SIG-M5 treated with dmso at 0.1 percent for 504 hours (cell line): ENCODE results near the gene KIRREL3.

ENCODE experiments used
- DNase-seq: peaks from one replicate; lab custom pipeline; 2025; ENCODE audit not compliant: unreplicated experiment; lab: John Stamatoyannopoulos, UW

Gene KIRREL3

DNA sequence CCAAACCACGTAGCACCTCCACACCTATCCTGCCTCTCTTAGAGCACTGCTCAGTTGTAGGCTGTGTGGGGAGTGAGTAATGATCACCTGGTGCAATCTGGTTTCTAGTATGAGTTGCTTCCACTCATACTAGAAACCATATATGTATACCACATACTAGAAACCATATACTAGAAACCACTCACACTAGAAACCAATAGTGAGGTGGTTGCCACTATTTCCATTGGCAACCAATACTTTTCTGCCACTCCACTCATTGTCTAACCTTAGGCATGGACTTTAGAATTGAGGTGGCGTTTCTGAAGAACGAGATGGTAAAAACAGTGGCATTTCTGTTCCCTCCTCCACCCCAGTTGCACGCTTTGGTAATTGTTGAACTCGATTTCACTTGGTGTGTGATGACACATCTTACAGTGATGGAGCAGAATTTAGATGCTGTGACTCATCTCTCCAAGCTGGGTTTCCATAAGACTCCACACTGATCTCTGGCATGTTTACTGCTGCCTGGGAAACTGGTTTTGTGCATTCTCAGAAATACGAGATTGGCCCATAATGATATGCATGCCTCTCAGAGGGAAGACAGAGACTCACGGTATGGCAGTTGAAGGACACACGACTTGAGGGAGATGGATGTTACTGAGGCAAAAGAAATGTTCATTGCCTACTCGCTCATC is 82.9 kb downstream of the KIRREL3 start:
- DNase-seq = no peak

DNA sequence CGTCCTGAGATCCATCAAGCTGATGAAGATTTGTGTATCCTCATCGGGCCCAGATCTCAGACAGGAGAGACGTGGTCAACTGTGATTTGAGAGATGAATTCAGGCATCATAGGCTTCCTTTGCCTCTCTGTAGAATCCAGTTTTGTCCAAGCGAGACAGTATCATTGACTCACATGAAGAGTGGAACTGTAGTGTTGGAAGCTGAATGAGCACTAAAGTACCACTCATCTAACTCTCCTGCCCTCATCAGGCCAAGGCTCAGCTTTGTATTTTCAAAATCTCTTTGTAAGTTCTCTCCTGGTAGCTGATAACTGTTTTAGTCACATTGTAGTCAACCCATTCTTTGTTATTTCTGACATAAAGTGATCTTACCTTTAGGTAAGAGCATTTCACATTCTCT is 85.1 kb downstream of the KIRREL3 start:
- DNase-seq = no peak

DNA sequence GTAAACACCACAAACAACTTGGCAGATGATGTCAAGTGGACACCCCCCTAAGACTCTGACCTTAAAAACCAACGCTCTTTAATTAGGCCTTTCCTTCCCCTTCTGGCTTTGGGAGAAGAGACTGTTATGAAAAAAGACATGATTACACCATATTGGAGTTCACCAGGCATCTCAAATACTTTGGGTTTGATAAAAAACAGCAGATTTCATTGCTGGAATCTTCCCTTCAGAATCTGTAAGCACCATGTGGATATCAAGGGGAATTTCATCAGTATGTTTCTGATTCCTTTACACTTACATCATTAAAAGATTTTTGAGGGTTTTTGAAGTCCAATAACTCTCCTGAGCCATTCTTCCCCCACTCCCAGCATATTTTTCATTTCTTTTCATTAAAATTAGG is 85.6 kb downstream of the KIRREL3 start:
- no peak for DNase-seq

DNA sequence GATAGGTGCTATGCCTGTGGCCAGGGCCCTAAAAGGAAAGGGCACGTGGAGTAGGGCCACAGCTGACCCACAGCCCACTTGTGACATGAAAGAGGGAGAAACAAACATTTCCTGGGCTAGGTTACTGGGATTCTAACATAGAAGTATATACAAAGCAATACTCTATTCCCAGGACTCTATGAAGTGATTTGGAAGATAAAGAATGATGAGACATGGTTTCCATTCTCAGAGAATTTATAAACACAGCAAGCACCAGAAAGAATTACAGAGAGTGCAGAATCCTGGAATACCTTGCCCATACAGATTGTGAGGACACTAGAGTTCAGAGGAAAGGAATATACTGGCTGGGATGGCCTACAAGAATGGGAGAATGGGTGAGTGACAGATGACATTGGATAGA is 86.4 kb downstream of the KIRREL3 start:
- no peak for DNase-seq

DNA sequence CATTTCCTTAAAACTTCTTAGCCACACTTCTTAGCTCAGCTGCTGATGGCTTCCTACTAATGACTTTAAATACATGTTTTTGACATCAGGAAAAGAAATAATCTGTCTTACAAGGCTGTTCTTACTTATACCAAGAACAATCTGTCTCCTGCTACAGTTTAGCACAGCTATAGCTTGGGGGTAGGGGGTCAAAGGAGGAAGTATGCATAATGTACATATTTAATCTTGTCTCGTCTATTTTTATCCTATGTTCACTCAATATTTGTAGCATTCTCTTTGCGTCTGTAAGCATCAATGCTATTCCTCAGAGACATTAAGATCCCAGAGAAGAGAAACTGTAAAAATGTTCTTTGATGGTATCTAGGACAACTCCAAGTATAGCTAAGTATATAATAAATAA is 96.0 kb downstream of the KIRREL3 start:
- DNase-seq = no peak

DNA sequence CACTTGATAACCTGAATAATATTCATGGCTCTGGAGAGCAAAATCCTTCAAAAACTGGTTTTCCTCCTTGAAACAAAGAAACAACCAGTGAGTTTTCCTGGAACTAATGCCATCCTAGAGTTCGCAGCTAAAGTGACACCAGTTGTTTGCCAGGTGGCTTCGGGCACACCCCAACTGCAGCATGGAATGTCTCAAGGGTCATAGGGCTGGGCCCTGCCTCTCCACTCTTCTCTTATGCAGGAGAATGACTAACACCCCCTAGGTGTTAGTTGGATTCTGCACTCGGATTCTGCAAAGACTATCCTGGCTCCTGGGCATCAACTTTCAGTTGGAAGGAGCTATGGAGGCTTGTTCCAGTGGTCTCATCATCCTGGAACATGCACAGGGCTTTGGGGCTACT is 98.8 kb downstream of the KIRREL3 start:
- no peak for DNase-seq

DNA sequence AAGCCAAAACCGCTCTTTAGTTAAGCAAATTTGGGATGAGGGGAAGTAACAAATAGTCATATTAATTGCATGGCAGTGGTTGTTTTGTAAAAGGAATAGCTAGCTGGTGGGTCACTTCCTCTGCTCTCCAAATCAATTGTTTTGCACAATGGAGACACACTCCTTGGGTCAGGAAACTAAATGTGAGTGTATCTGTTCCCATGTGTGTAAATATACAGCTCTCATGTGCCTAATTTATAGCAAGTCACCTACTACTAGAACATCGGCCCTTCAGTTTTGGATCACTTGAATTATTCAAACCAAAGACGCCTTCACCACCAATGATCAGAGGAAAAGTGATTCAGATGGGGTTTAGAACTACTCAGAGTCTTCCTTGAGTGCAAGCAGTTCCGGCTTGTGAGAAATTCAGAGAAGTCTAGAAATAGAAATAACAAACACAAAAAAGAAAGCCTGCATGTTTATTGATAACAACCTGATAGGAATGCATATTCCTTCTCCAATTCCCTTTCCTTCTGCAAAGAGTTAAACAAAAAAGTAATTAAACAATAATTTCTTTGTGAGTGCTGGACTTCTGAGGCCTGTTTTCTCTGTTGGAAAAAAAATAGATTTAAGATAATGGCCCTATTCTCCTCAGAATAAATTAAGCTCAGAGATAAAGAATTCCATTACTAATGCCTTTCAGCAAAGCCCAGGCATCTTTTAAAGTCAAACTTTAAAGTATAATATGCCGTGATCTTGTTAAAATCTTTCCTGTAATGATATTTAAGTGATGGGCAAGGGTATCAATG is 100.4 kb downstream of the KIRREL3 start:
- DNase-seq = no peak

DNA sequence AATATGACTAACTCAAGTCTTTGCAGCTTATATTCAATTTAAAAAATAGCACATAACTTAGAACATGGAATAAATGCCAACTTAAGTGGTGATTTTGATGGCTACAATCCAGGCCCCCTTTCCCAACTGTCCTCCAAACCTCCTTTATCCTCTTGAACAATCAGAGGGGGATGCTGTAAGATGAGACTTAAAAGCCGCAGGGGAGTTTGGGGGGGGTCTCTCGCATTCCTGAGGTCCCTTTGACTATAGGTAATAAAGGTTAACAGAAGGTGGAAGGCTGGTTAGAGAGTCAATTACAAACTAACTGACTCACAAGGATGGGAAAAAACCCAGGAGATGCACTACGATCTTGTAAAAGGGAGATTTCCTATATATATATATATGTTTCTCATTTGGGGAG is 101.8 kb downstream of the KIRREL3 start:
- no peak for DNase-seq

DNA sequence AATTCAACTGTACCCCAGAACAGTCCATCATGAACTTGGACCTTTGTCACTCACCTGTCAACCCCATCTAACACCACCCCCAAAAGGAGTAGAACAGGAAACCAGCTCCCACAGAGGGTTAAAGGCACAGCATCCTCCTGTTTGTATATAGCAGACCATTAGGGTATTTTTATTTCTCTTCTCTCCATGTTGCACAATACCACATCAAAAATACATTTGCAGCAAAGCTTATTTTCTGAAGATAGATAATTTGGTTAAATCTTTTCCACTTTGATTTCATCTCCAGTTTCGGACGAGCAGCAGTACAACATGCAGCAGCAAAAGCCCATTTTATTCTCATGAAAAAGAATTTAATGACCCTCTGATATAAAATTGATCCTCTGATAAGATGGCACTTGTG is 103.1 kb downstream of the KIRREL3 start:
- DNase-seq = no peak

DNA sequence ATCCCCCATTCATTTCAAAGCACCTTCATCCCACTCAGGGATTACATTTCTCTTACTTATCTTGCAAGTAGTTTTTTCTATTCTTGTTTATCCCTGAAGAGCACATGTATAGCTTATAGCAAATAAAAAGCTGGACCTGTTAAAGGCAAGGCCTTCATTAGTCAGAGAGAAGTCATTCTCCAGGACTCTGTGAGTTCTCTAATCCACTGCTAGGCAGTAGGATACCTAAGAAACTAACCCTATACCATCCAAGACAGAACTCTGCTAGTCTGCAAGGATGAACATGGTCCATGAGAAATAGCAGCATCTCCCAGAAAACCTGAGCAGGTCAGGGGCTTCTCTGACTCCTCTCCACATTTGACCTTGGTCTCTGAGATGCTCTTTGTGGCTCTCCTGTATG is 104.5 kb downstream of the KIRREL3 start:
- DNase-seq = no peak

DNA sequence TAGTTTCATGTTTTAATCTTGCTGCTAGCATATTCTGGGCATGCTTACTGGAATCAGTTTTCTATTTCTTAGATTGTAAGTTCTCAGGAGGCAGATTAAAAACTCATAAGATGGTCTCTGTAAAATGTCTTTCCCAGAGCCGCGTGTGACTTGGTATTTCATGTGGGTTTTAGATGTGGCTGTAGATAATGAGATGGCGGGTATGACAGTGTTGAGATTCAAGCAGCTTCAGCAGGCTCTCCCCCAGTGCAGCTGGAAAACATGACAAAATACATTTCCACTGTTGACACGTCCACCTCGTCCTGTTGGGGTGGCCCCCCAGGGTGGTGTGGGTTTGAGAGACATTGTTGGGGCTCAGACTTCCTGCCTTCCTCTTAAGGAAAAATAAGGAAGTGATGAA is 106.8 kb downstream of the KIRREL3 start:
- no peak for DNase-seq

DNA sequence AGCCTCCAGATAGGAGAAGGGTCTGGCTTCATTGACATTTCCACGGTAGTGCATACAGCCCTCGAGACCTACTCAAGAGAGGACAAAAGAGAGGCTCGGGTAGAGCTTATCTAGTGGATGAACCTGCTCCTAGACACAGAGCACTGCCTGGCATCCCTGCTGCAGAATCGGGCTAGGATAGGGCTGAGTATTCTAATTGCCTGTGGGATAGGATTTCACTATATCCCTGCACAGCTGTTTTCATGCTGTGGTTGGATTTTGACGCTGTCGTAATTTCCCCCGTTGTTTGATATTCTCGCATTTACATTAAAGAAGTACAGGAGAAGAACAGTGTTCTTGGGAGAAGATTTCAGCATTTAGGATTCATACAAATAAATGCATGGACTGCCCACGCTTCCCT is 107.8 kb downstream of the KIRREL3 start:
- DNase-seq = no peak

DNA sequence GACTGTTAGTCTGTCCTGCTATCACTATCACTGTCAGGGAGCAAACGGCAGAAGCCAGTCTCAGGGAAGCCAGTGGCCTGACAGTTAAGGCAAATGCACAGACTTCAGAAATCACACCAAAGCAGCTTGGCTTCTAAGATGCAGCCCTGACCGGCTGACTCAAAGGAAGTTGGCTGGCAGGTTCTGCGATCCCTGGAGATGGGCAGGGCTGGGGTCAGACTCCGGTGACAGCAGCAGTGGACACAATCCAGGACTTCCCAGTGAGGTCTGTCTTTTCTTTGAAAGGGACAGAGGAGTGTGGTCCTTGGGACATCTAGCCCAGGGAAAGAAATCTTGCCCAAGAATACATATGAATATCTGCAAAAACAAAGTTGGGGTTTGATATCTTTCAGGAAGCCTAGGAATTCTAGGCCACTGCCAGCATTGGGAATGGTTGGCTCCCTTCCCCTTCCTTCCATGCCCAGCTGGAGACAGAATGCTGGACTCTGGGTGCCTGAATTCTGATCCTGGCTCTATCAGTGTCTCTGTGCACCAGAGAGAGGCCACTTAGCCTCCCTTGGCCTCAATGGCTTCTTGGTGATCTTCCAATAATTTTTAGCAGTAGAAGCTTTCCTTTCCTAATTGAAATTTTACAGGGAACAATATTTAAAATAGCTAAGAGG is 108.9 kb downstream of the KIRREL3 start:
- no peak for DNase-seq

DNA sequence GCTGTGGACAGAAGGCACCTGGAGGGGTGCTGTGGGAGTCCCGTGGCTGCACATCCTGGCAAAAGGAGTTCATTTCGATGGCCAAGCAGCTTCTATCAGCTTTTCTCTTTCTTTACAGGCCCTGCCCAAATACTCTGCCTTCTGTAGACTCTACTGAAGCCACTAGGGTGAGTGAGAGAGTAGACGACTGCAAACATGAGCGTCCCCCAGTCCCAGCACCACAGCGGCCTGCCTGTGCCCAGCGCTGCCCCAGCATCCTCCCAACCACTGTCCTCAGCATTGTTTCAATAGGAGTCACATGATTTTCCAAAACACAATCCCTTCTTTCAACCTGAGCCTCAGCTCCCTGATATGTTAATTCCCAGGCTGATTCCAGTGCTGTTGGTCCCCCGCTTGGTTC is 110.0 kb downstream of the KIRREL3 start:
- no peak for DNase-seq

DNA sequence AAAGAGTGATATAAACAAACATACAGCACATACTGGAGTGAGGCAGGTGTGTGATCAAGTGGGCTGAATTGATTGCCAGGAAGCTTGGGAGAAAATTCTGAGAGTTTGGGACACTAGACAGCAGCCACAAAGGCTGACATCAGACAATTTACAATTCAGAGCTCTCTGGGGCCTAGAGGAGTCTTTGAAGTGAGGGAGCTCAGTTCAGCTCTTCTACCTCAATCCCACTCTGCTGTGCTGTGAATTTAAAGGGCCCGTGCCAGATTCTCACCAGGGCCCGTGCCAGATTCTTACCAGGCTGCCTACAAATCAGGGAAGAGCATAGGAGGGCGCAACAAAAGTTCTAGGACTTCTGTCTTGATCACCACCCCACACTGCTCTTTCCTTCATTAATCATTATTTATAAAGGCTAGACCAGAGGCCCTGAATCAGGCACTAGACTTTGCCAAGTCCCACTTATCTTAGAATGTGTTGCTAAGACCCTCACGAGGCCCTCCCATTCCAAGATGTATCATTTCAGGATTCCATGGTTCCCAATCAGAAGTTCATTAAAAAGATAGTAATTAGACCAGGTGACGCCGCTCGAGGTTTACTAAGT is 112.4 kb downstream of the KIRREL3 start:
- DNase-seq = no peak

DNA sequence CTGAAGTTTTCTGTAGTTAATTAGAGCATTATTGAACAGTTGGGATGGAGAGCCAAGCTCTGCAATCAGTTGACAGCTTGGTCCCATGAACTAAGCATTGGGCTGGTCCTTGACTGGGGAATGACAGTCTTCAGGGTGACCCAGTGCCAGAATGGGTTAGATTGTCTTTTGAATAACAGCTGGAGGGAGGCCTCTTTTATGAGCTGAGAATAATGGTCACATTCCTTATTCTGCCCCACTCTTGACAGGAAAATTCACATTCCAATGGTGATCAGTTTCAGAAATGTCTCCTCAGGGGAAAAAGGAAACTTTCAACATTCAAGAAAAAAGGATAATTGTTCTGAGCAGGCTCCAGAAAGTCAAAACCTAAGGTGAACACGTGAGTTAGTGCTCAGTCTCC is 113.9 kb downstream of the KIRREL3 start:
- no peak for DNase-seq

DNA sequence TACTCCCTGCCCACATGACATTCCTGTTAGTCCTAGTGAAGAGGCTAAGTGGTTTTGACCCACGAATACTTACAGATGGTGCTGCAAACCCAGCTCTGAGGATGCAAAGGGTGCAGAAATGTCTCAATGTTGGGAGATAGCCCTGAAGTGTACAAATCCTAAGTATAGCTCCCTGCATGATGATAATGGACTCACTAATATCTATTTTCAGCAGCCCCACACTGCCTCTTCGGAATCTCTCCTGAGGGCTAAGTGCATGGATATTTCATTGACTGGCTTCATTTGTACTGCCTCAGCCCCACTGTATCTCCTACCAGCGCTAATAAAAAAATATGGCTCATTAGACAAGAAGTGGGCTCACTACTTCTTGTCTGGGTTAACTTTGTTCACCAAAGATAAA is 114.5 kb downstream of the KIRREL3 start:
- DNase-seq = no peak

DNA sequence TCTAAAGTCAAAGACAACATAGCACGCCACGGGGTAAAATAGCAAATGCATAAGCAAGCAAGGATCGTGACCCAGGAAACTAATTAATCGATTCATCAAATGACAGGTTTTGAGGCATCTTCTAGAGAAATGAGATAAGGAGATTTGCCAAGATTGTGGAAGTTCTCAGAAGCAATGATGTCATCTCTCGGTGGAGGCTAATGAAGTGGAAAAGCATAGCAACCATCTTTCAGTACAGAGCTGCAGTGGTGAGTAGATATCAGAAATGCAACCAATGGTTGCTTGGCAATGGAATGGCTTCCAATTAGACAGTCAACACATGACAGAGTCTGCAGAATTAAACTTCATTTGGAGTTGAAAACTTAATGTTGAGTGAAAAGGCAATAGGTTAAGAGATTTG is 116.0 kb downstream of the KIRREL3 start:
- DNase-seq = no peak

DNA sequence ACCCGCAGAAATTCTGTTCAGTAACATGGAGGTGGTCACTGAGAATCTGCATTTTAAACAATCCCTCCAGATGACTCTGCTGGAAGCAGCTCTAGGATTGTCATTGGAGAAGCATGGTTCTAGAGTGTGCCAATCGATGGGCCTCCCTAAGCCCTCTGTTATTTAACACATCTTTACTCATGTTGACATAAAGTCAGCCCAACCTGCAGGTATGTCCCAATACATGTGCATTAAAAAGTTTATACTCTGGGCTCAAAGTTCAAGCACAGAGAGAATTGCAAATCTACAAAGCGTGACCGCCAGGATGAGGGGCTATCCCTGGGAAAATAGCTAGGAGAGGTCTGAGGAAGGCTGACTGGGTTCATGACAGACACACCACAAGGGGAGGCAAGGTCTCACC is 116.4 kb downstream of the KIRREL3 start:
- no peak for DNase-seq

DNA sequence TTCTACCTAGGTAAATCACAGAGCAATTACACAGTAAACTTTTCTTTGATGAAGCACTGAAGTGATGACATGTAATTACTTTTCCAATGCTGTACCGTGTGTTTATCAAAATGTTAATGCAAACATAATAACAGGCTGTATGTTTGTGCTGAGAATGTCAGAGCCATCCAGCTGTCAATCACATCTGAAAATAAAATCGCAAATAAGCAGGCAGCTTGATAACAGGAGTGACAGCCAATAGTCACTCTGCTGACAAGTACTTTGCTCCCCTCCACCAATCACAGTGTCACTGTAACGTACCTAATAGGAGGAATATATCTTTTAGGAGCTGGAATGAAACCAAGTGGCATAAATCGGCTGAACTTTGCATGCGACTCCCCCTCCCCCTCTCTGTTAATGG is 119.7 kb downstream of the KIRREL3 start:
- no peak for DNase-seq

DNA sequence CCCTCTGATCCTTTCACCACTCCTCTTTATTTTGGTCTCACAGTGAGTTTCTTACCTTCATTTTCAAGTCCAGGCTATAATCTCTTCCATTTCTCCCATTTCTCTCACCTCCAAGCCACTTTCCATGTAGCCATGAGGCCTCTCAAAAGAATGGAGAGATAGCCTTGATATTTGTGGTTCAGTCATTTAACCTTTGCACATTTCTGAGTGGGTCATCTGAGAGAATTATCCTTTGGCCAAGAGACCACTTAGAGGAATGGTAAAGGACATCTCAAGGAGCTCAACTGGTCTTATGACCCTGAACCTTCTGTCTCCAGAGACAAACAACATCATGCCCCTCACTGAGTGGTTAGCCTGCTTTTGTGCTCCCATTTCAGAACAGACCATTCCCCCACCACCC is 121.1 kb downstream of the KIRREL3 start:
- no peak for DNase-seq

DNA sequence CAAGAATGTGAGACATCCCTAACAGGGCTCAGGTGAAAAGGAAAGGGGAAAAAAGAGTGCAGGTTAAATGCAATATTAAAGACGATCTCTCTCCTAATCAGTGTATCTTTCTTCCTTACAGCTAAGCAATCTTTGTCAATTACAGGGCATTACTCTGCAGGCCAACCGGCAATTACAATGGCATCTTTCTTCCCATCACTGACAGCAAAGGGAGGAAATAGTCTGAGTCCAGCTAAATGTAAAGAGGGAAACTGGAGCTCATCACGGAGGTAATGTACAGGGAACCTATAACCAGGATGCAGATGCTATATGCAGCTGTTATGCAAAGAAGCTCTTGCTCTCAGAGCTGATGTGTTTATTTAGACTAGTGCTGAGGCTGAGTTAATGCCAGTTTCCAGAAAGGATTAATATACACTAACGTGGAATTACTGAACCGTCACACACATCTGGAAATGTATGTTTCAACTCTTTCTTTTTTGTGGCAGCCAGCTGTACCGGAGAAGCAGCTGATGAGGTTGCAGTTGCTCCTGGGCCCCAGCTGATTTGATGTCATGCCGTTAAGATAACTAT is 121.6 kb downstream of the KIRREL3 start:
- DNase-seq = no peak
